ENCODE data around the gene PRSS58. TPM values are rescaled to one million over a fixed set of nuclear protein-coding genes. Genes with fewer than 3 reads are reported as not detected.

The PRSS58 gene
- total and polyA plus RNA-seq, 2 of the 8 experiments (the other 6 are each of a cell fraction or from before 2014, with no cell fraction given), result not detected

DNA sequence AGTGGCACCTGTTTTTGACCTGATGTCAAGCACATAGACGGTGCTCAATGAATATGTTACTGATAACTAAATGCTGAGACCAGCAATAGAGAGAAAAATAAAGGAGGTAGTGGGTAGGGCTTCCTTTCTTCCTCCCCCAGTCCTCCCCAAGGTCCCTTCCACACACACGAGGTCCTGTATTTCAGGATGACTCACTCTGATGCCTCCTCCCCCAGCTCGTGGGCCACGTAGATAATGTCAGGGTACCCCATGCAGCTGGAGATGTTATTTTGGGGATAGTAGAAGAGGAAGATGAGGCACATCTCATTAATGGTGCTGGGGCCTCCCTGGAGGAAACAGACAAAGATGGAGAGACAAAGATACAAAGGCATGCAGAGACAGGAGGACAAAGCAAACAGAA is 17.3 kb downstream of the PRSS58 start:
- Histone ChIP-seq H3K36me3 (ENCODE audit: control insufficient read depth in 2 of 4, insufficient read depth in 4 of 4, low read length in 3 of 4) (no peaks in the 10 kb centered on the region), H3K23me2 (ENCODE audit: low read depth, low read length) (no peaks in the 10 kb centered on the region), H3K79me1 (ENCODE audit: low read depth, low read length) (no peaks in the 10 kb centered on the region), H3K9ac (replicated peaks in 1 of 4; ENCODE audit: extremely low read depth in 1 of 4, low read depth in 3 of 4, low read length in 3 of 4) (no peak overlapping the region), H2BK15ac (ENCODE audit: low read length) (no peak overlapping the region), H3K9me3 (ENCODE audit: insufficient read depth in 2 of 2, low read depth in 1 of 2, low read length in 1 of 2) (no peaks in the 10 kb centered on the region), H3K56ac (replicated peaks; ENCODE audit: insufficient read length, low read depth, low read length) (no peak overlapping the region), H3K23ac (ENCODE audit: insufficient read length) (no peak overlapping the region), H2AK5ac (ENCODE audit: low read depth, low read length) (no peak overlapping the region), H3K4me2 (ENCODE audit: insufficient read depth in 1 of 2, low read depth in 2 of 2, low read length in 2 of 2) (no peak overlapping the region), H4K20me1 (replicated peaks in 1 of 2; ENCODE audit: control insufficient read depth in 1 of 2, insufficient read depth in 2 of 2, low read length in 2 of 2) (no peaks in the 10 kb centered on the region), H2BK20ac (ENCODE audit: low read length) (no peak overlapping the region), H2BK5ac (ENCODE audit: low read depth, low read length) (no peak overlapping the region), H2BK120ac (replicated peaks; ENCODE audit: low read depth, low read length) (no peak overlapping the region), H4K91ac (replicated peaks; ENCODE audit: insufficient read length, low read length) (no peak overlapping the region), H4K8ac (ENCODE audit: extremely low read depth, insufficient read depth, low read length) (no peak overlapping the region), H3K27me3 (replicated peaks in 1 of 4; ENCODE audit: control insufficient read depth in 3 of 4, extremely low read depth in 1 of 4, insufficient read depth in 3 of 4, low read length in 3 of 4) (peaks cover 0 to 1% (median 0%) of the 10 kb centered on the region in 4 experiments; a peak in 1 of 7 replicates), H3K4ac (replicated peaks; ENCODE audit: insufficient read length, low read depth, low read length) (no peak overlapping the region), H3K4me1 (replicated peaks in 1 of 4; ENCODE audit: control insufficient read depth in 3 of 4, insufficient read depth in 4 of 4, low read length in 3 of 4) (no peaks in the 10 kb centered on the region), H3K27ac (ENCODE audit: low read depth, low read length) (no peak overlapping the region), H3K14ac (ENCODE audit: insufficient read length) (no peak overlapping the region), H2AFZ (ENCODE audit: low read length) (no peak overlapping the region), H2BK12ac (ENCODE audit: low read depth, low read length) (no peak overlapping the region), H3K79me2 (ENCODE audit: control insufficient read depth in 1 of 2, insufficient read depth in 2 of 2, low read length in 2 of 2) (no peaks in the 10 kb centered on the region), H3K18ac (ENCODE audit: extremely low read depth, low read length) (no peak overlapping the region), H4K5ac (ENCODE audit: insufficient read length, low read depth, low read length) (no peak overlapping the region), H3K4me3 (ENCODE audit: extremely low read depth in 1 of 4, insufficient read depth in 2 of 4, low read depth in 3 of 4, low read length in 4 of 4) (no peak overlapping the region)
- POLR2A ChIA-PET (ENCODE audit: partially characterized antibody), result no interaction called here
- DNase-seq (ENCODE audit: low read depth in 1 of 2, low spot score in 2 of 2), result no peak
- no peak for FAIRE-seq
- TF ChIP-seq SP2 (IDR thresholded peaks at IDR 0.05; ENCODE audit: low read length) (no peak), EP300 (IDR thresholded peaks at IDR 0.05; ENCODE audit: borderline replicate concordance in 1 of 2, low read depth in 2 of 2, low read length in 2 of 2) (no peak), ASH2L (IDR thresholded peaks at IDR 0.05; ENCODE audit: low read length) (no peak), GTF2F1 (IDR thresholded peaks at IDR 0.05; ENCODE audit: borderline replicate concordance, low read depth, low read length) (no peak), TEAD4 (IDR thresholded peaks at IDR 0.05; ENCODE audit: low read depth, low read length) (no peak), BACH1 (IDR thresholded peaks at IDR 0.05; ENCODE audit: low read length) (no peak)
- CTCF ChIA-PET (ENCODE audit: partially characterized antibody), result interaction anchor here (0.6 to 1.6 kb wide), 2 partner anchors 9 to 15 kb away, joined by 3 to 8 read pairs; no protein-coding TSS in a partner anchor
- WGBS, 2 experiments (ENCODE audit: extremely low coverage in 1 of 2, insufficient coverage in 1 of 2, insufficient read length in 1 of 2, insufficient replicate concordance in 2 of 2, low coverage in 1 of 2, low lambda C conversion rate in 2 of 2, missing lambda C conversion rate in 1 of 2), result 83% methylated on average over 4 of the region's 4 CpGs; no CpG with 5 or more reads in 1 of the 2 experiments
